ENCODE results near the gene DNASE1. TPM values are rescaled to one million over a fixed set of nuclear protein-coding genes. Genes with fewer than 3 reads are reported as not detected.

Gene DNASE1
- total RNA-seq, 1 experiment from 2014 or later: 13.9 TPM

DNA sequence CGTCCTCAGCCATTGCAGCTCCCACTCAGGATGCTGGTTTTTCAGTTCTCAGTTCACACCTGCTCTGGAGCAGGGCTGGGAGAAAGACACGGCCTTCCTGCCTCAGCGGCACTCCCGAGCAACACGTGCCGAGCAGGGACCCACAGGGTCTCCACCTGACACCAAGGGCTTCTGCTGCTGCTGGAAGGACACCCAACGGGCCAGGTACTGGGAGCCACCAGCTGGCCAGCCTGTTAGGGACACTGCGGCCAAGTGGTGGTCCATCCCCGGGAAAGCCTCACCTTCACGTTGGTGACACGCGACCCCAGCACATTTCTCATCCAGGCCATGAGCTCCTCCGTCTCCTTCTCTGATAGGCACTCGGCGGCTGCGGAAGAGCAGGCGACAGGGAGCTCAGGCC lies 8.1 kb downstream of the DNASE1 start (continued):
- TF ChIP-seq, protein P1, sequence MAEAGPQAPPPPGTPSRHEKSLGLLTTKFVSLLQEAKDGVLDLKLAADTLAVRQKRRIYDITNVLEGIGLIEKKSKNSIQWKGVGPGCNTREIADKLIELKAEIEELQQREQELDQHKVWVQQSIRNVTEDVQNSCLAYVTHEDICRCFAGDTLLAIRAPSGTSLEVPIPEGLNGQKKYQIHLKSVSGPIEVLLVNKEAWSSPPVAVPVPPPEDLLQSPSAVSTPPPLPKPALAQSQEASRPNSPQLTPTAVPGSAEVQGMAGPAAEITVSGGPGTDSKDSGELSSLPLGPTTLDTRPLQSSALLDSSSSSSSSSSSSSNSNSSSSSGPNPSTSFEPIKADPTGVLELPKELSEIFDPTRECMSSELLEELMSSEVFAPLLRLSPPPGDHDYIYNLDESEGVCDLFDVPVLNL (CRISPR knock-in tag; IDR thresholded peaks at IDR 0.05; ENCODE audit: borderline replicate concordance, low read depth): no peak
- no peak for TF ChIP-seq SOX15 (CRISPR knock-in tag; IDR thresholded peaks at IDR 0.05)
- TF ChIP-seq MYBL2 (CRISPR knock-in tag; IDR thresholded peaks at IDR 0.05): no peak

DNA sequence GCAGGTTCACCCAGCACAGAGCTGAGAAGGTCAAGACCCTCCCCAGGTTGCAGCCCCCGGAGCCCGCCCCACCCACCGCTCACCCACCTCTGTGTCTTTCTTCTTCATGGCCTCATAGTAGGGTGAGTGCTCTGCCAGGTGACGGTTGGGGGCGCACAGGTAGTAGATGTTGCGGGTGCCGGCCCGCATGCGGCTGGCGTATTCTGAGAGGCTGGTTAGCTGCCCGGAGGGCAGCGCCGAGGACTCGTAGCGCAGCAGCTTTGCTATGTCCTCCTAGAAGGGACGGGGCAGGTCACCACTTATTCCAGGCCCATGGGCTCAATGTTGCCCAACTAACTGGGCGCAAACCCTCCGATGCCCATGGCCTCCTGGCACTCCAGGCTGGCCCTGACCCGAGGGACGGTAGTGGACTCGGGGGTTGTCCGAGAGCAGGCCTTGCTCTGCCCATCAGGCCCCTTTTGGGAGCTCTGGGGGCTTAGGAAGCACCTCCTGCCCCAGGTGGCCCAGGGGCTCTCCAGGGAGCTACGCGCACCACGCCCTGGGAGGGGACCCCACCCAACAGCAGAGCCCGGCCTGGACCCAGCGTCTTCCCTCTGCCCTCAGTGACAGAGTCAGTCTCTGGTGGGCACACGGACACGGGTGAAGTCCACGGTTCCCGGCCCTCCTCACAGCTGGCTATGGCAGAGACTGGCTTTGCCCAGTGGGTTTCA lies 9.9 kb downstream of the DNASE1 start:
- DNase-seq (ENCODE audit: low spot score) (no peak), ATAC-seq (no peak)
- no peaks in the 10 kb centered on the region for H3K4me1 Mint-ChIP-seq
- POLR2A ChIA-PET: no interaction called here
- H3K27me3 Mint-ChIP-seq (ENCODE audit: low read depth): no peaks in the 10 kb centered on the region; the same call in 1 of the 2 replicates
- TF ChIP-seq, protein P2, sequence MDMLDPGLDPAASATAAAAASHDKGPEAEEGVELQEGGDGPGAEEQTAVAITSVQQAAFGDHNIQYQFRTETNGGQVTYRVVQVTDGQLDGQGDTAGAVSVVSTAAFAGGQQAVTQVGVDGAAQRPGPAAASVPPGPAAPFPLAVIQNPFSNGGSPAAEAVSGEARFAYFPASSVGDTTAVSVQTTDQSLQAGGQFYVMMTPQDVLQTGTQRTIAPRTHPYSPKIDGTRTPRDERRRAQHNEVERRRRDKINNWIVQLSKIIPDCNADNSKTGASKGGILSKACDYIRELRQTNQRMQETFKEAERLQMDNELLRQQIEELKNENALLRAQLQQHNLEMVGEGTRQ (CRISPR knock-in tag; IDR thresholded peaks at IDR 0.05): no peak
- TF ChIP-seq, protein P3, sequence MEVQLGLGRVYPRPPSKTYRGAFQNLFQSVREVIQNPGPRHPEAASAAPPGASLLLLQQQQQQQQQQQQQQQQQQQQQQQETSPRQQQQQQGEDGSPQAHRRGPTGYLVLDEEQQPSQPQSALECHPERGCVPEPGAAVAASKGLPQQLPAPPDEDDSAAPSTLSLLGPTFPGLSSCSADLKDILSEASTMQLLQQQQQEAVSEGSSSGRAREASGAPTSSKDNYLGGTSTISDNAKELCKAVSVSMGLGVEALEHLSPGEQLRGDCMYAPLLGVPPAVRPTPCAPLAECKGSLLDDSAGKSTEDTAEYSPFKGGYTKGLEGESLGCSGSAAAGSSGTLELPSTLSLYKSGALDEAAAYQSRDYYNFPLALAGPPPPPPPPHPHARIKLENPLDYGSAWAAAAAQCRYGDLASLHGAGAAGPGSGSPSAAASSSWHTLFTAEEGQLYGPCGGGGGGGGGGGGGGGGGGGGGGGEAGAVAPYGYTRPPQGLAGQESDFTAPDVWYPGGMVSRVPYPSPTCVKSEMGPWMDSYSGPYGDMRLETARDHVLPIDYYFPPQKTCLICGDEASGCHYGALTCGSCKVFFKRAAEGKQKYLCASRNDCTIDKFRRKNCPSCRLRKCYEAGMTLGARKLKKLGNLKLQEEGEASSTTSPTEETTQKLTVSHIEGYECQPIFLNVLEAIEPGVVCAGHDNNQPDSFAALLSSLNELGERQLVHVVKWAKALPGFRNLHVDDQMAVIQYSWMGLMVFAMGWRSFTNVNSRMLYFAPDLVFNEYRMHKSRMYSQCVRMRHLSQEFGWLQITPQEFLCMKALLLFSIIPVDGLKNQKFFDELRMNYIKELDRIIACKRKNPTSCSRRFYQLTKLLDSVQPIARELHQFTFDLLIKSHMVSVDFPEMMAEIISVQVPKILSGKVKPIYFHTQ (CRISPR knock-in tag; IDR thresholded peaks at IDR 0.05): no peak
- TF ChIP-seq CREB1 (CRISPR knock-in tag; IDR thresholded peaks at IDR 0.05): no peak
- no peak for TF ChIP-seq FOXJ3 (CRISPR knock-in tag; IDR thresholded peaks at IDR 0.05; ENCODE audit: borderline replicate concordance)
- TF ChIP-seq ZBTB21 (CRISPR knock-in tag; IDR thresholded peaks at IDR 0.05; ENCODE audit: borderline replicate concordance): no peak
- TF ChIP-seq, protein P4, sequence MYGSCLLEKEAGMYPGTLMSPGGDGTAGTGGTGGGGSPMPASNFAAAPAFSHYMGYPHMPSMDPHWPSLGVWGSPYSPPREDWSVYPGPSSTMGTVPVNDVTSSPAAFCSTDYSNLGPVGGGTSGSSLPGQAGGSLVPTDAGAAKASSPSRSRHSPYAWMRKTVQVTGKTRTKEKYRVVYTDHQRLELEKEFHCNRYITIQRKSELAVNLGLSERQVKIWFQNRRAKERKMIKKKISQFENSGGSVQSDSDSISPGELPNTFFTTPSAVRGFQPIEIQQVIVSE (CRISPR knock-in tag; IDR thresholded peaks at IDR 0.05; ENCODE audit: borderline replicate concordance): no peak
- no peak for TF ChIP-seq ZNF317 (CRISPR knock-in tag; IDR thresholded peaks at IDR 0.05; ENCODE audit: borderline replicate concordance, low read depth)
- no peak for TF ChIP-seq JUN (CRISPR knock-in tag; IDR thresholded peaks at IDR 0.05)
- peaks cover 72% of the 10 kb centered on the region for H3K36me3 Mint-ChIP-seq
- no peaks in the 10 kb centered on the region for H3K9me3 Mint-ChIP-seq
- CTCF ChIA-PET: no interaction called here
- no peak overlapping the region for H3K27ac Mint-ChIP-seq
- H3K4me3 Mint-ChIP-seq: no peak overlapping the region

DNA sequence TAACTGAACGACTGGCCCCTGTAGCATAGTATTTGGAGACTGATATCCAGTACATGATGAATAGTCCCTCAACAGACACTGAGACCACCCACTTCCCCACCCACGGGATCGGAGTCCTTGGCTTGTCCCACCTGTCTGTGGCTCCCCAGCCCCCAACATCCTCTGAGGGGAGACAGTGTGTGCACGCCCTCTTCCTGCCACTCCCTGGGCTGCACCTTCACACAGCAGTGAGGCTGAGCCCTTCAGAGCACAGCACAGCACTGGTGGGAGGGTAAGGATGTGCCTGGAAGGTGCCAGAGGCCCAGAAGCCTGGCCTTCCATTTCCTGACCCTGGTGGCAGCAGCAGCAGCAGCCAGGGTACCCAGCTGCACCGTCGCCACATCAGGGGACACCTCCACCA lies 11.0 kb downstream of the DNASE1 start:
- H3K36me3 Mint-ChIP-seq: peaks cover 66% of the 10 kb centered on the region
- H3K27ac Mint-ChIP-seq: no peak overlapping the region; the same call in 1 of the 2 replicates
- H3K4me3 Mint-ChIP-seq: no peak overlapping the region
- ChIA-PET POLR2A (no interaction called here), CTCF (no interaction called here)
- DNase-seq (ENCODE audit: low spot score) (no peak), ATAC-seq (peak; percentile 61; the same call in 1 of the 2 replicates)
- H3K9me3 Mint-ChIP-seq: no peaks in the 10 kb centered on the region
- H3K27me3 Mint-ChIP-seq (ENCODE audit: low read depth): no peaks in the 10 kb centered on the region; the same call in 1 of the 2 replicates
- no peaks in the 10 kb centered on the region for H3K4me1 Mint-ChIP-seq
- TF ChIP-seq RORB (CRISPR knock-in tag; IDR thresholded peaks at IDR 0.05): no peak
- TF ChIP-seq ZBTB21 (CRISPR knock-in tag; IDR thresholded peaks at IDR 0.05; ENCODE audit: borderline replicate concordance): no peak
- TF ChIP-seq JAZF1 (CRISPR knock-in tag; IDR thresholded peaks at IDR 0.05): no peak
- no peak for TF ChIP-seq IRF2 (CRISPR knock-in tag; IDR thresholded peaks at IDR 0.05; ENCODE audit: borderline replicate concordance, low read depth)
- TF ChIP-seq ZNF317 (CRISPR knock-in tag; IDR thresholded peaks at IDR 0.05; ENCODE audit: borderline replicate concordance, low read depth): no peak
- no peak for TF ChIP-seq EMX1 (CRISPR knock-in tag; IDR thresholded peaks at IDR 0.05)
- TF ChIP-seq, protein P5, sequence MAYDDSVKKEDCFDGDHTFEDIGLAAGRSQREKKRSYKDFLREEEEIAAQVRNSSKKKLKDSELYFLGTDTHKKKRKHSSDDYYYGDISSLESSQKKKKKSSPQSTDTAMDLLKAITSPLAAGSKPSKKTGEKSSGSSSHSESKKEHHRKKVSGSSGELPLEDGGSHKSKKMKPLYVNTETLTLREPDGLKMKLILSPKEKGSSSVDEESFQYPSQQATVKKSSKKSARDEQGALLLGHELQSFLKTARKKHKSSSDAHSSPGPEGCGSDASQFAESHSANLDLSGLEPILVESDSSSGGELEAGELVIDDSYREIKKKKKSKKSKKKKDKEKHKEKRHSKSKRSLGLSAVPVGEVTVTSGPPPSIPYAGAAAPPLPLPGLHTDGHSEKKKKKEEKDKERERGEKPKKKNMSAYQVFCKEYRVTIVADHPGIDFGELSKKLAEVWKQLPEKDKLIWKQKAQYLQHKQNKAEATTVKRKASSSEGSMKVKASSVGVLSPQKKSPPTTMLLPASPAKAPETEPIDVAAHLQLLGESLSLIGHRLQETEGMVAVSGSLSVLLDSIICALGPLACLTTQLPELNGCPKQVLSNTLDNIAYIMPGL (CRISPR knock-in tag; IDR thresholded peaks at IDR 0.05): no peak
- TF ChIP-seq, protein P6, sequence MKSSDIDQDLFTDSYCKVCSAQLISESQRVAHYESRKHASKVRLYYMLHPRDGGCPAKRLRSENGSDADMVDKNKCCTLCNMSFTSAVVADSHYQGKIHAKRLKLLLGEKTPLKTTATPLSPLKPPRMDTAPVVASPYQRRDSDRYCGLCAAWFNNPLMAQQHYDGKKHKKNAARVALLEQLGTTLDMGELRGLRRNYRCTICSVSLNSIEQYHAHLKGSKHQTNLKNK (CRISPR knock-in tag; IDR thresholded peaks at IDR 0.05): no peak
- TF ChIP-seq ZNF416 (CRISPR knock-in tag; IDR thresholded peaks at IDR 0.05): no peak
- TF ChIP-seq TP53 (CRISPR knock-in tag; IDR thresholded peaks at IDR 0.05): no peak
- TF ChIP-seq NR2C2 (CRISPR knock-in tag; IDR thresholded peaks at IDR 0.05): no peak
- no peak for TF ChIP-seq ZNF219 (CRISPR knock-in tag; IDR thresholded peaks at IDR 0.05; ENCODE audit: borderline replicate concordance)
- TF ChIP-seq, protein P7, sequence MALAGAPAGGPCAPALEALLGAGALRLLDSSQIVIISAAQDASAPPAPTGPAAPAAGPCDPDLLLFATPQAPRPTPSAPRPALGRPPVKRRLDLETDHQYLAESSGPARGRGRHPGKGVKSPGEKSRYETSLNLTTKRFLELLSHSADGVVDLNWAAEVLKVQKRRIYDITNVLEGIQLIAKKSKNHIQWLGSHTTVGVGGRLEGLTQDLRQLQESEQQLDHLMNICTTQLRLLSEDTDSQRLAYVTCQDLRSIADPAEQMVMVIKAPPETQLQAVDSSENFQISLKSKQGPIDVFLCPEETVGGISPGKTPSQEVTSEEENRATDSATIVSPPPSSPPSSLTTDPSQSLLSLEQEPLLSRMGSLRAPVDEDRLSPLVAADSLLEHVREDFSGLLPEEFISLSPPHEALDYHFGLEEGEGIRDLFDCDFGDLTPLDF (CRISPR knock-in tag; IDR thresholded peaks at IDR 0.05): no peak
- TF ChIP-seq TEAD4 (CRISPR knock-in tag; IDR thresholded peaks at IDR 0.05): no peak

All from WTC11 (cell line).